GM23248 (cell line): ENCODE measurements around the gene LEKR1. TPM values are rescaled to one million over a fixed set of nuclear protein-coding genes. Genes with fewer than 3 reads are reported as not detected.

ENCODE experiments used
- DNase-seq: peaks from one replicate; pipeline ENCODE4 v3.0.0-alpha.2; 2015
- H2AFZ ChIP-seq: fragments of 200-600 bp; sonication (generic); 2 replicates; pipeline ENCODE4 v1.6.1; 2016; ENCODE audit warnings: antibody characterized with exemption
- H3F3A ChIP-seq: fragments of 200-600 bp; sonication (generic); 2 replicates; pipeline ENCODE4 v1.6.1; 2016; ENCODE audit warnings: mild to moderate bottlenecking, antibody characterized with exemption, mixed run types; ENCODE audit not compliant: insufficient read depth
- H3K27ac ChIP-seq: fragments of 200-600 bp; sonication (generic); 2 replicates; pipeline ENCODE4 v1.5.1; 2016; ENCODE audit warnings: mild to moderate bottlenecking
- H3K27me3 ChIP-seq: fragments of 200-600 bp; sonication (generic); replicated peaks from 2 replicates; pipeline ENCODE4 v1.6.1; 2016; ENCODE audit warnings: mild to moderate bottlenecking; ENCODE audit not compliant: insufficient read depth
- H3K36me3 ChIP-seq: fragments of 200-600 bp; sonication (generic); 2 replicates; pipeline ENCODE4 v1.6.1; 2016; ENCODE audit warnings: low read depth, mild to moderate bottlenecking
- H3K4me1 ChIP-seq: fragments of 200-600 bp; sonication (generic); 2 replicates; pipeline ENCODE4 v1.6.1; 2016; ENCODE audit warnings: mild to moderate bottlenecking; ENCODE audit not compliant: insufficient read depth
- H3K4me2 ChIP-seq: fragments of 200-600 bp; sonication (generic); one replicate; pipeline ENCODE4 v1.6.1; 2016; ENCODE audit warnings: mild to moderate bottlenecking; ENCODE audit not compliant: unreplicated experiment
- H3K4me3 ChIP-seq: fragments of 200-600 bp; sonication (generic); 2 replicates; pipeline ENCODE4 v1.5.1; 2016; ENCODE audit warnings: mild to moderate bottlenecking
- H3K79me2 ChIP-seq: fragments of 200-600 bp; sonication (generic); 2 replicates; pipeline ENCODE4 v1.6.1; 2016; ENCODE audit warnings: mild to moderate bottlenecking; ENCODE audit not compliant: insufficient read depth
- H3K9ac ChIP-seq: fragments of 200-600 bp; sonication (generic); 2 replicates; pipeline ENCODE4 v1.6.1; 2016; ENCODE audit warnings: mild to moderate bottlenecking
- H3K9me2 ChIP-seq: fragments of 200-600 bp; sonication (generic); 2 replicates; pipeline ENCODE4 v1.6.1; 2016; ENCODE audit warnings: mixed run types, mild to moderate bottlenecking, moderate library complexity; ENCODE audit not compliant: insufficient read depth
- H3K9me3 ChIP-seq: fragments of 200-600 bp; sonication (generic); one replicate; pipeline ENCODE4 v1.6.1; 2017; ENCODE audit warnings: low read depth
- H4K20me1 ChIP-seq: fragments of 200-600 bp; sonication (generic); 2 replicates; pipeline ENCODE4 v1.6.0; 2016; ENCODE audit not compliant: insufficient read depth
- EZH2 ChIP-seq: fragments of 200-600 bp; sonication (generic); IDR thresholded peaks from 2 replicates; pipeline ENCODE4 v1.6.1; 2018; ENCODE audit warnings: antibody characterized with exemption, mild to moderate bottlenecking; ENCODE audit not compliant: insufficient read depth, poor library complexity, severe bottlenecking
- EZH2phosphoT487 ChIP-seq: fragments of 200-600 bp; sonication (generic); IDR thresholded peaks from 2 replicates; pipeline ENCODE4 v1.6.1; 2018; ENCODE audit warnings: antibody characterized with exemption, moderate library complexity, mild to moderate bottlenecking, low read depth; ENCODE audit not compliant: insufficient read depth
- WGBS, 2 experiments: methylation state at CpG; one replicate each; pipeline ENCODE4 v1.1.6; 2015 to 2017; ENCODE audit warnings: low lambda C conversion rate in 2 of 2, low coverage in 1 of 2; ENCODE audit errors: missing lambda C conversion rate in 2 of 2; 5-methylcytosine and 5-hydroxymethylcytosine counted together
- in situ Hi-C: fragments of 300-500 bp; cut with MboI; formaldehyde crosslinking; loops from 2 replicates; pipeline ENCODE4 v1.15.0; 2020
- polyA plus RNA-seq: library from polyadenylated mRNA; unstranded; fragments of >200 nt; fragmentation: Nextera tagmentation; extraction: Ambion mirVana; gene quantifications from 2 replicates; pipeline ENCODE4 v1.2.1, GENCODE V29; 2016
- total RNA-seq: library from RNA; depleted of rRNA; stranded (reverse); fragments of >200 nt; shearing (Covaris generic); gene quantifications from 2 replicates; pipeline ENCODE4 v1.2.3, GENCODE V29; 2014

LEKR1 gene
- total and polyA plus RNA-seq, 2 experiments from 2014 or later: 0.32 to 0.43 TPM

DNA sequence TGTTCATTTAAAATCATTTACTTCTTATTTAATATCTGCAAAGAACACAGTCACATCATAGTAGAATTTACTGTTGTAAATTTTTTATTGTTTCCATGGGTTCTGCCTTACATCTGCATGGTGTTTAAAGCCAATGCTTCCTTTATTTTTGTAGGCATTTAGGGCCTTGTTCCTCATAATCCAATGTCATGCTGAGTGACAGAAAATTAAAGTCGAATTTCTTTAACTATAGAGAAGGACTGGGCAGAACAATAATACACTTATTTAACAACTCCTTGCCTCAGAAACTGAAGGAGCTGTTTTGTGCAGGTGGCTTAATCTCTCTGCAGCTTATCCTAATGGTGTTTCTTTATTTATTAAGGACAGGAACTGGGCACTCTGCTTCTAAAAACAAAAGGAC, 149.6 kb downstream of the LEKR1 start:
- WGBS, 2 experiments: 18 to 26% methylated on average over 1 of the region's 1 CpG

DNA sequence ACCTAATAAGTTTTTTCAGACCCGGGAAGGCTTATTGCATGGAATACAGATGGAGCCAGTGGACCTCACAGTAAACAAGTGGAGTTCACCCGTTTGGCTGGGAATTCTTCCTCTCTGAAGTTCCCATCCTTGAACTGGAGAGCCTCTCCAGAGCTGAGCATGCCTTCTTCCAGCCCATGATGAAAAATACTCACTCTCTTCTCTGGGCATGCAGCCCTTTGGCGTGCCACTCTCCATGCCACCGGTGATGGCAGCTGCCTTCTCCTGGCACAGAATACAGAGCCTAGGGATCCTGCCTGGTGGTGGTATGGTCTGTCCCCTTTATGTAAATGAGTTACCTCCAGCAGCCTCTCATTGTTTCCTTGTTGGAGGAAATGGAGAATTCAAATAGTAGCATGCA, 150.8 kb downstream of the LEKR1 start:
- H4K20me1 ChIP-seq: no peaks in the 10 kb centered on the region
- TF ChIP-seq EZH2: no peak
- no peak for TF ChIP-seq EZH2phosphoT487
- no peaks in the 10 kb centered on the region for H3F3A ChIP-seq
- H3K9me3 ChIP-seq: no peaks in the 10 kb centered on the region
- H3K9ac ChIP-seq: no peak overlapping the region
- H3K4me3 ChIP-seq: no peak overlapping the region
- DNase-seq: no peak
- in situ Hi-C loops: no loop called here
- H3K27ac ChIP-seq: no peak overlapping the region
- WGBS, 2 experiments: 50 to 68% methylated on average over 4 of the region's 4 CpGs
- no peak overlapping the region for H2AFZ ChIP-seq
- H3K79me2 ChIP-seq: no peaks in the 10 kb centered on the region
- H3K4me1 ChIP-seq: no peaks in the 10 kb centered on the region
- no peaks in the 10 kb centered on the region for H3K36me3 ChIP-seq
- H3K27me3 ChIP-seq: no peaks in the 10 kb centered on the region
- no peak overlapping the region for H3K4me2 ChIP-seq
- H3K9me2 ChIP-seq: no peaks in the 10 kb centered on the region

More for the DNA sequence above, 149.6 kb downstream of the LEKR1 start:
- no peak for DNase-seq
- no peaks in the 10 kb centered on the region for H4K20me1 ChIP-seq
- H3K9me2 ChIP-seq: no peaks in the 10 kb centered on the region
- H3K9ac ChIP-seq: no peak overlapping the region
- no peaks in the 10 kb centered on the region for H3K79me2 ChIP-seq
- in situ Hi-C loops: no loop called here
- TF ChIP-seq EZH2phosphoT487: no peak
- no peak for TF ChIP-seq EZH2
- no peaks in the 10 kb centered on the region for H3K36me3 ChIP-seq
- no peak overlapping the region for H3K27ac ChIP-seq
- no peak overlapping the region for H3K4me2 ChIP-seq
- no peaks in the 10 kb centered on the region for H3F3A ChIP-seq
- H3K4me1 ChIP-seq: no peaks in the 10 kb centered on the region
- H3K27me3 ChIP-seq: no peaks in the 10 kb centered on the region
- H3K9me3 ChIP-seq: no peaks in the 10 kb centered on the region
- H3K4me3 ChIP-seq: no peak overlapping the region
- no peak overlapping the region for H2AFZ ChIP-seq

DNA sequence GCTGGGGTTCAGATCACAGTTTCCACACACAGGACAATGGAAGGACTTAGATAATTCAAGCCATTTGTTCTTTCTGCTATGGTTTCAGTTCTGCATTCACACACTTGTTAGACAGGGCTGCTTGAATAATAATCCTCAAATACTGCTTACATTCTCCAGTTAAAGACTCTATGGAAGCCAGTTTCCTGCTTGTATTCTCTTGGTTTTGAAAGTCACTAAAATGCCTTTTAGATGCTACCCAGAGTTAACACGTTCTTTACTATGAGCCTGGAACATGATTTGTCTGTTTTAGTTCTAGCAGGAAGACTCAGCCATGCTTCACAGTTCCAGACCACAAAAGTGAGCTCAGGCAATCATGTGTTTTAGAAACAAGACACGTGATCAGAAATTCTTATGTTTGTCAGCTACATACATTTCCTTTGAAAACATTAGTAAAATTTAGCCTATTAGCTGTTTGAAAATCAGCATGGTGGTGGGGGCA, 152.4 kb downstream of the LEKR1 start:
- Histone ChIP-seq H3K4me1 (no peaks in the 10 kb centered on the region), H3K9me3 (no peaks in the 10 kb centered on the region), H3K9ac (no peak overlapping the region), H3K9me2 (no peaks in the 10 kb centered on the region), H2AFZ (peak overlapping the region; percentile 74), H3K27ac (no peak overlapping the region), H4K20me1 (no peaks in the 10 kb centered on the region), H3F3A (no peaks in the 10 kb centered on the region), H3K27me3 (no peaks in the 10 kb centered on the region), H3K79me2 (no peaks in the 10 kb centered on the region), H3K4me2 (peak overlapping the region; percentile 26), H3K36me3 (no peaks in the 10 kb centered on the region), H3K4me3 (no peak overlapping the region)
- WGBS, 2 experiments: 4 to 9% methylated on average over 2 of the region's 2 CpGs
- in situ Hi-C loops: no loop called here
- DNase-seq: peak; percentile 35
- TF ChIP-seq EZH2phosphoT487 (no peak), EZH2 (no peak)

DNA sequence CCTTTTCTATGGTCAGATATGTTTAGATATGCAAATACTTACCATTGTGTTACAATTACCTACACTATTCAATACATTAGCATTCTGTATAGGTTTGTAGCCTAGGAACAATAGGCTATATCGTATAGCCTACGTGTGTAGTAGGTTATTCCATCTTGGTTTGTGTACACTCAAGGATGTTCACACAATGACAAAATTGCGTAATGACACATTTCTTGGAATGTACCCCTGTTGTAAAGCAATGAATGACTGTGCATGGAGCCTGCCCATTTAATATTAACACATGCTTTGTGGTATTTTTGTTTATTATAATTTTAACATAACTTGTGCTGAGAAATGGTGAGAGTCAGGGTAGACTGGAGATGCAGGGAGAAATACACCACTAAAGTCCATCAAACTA, 154.9 kb downstream of the LEKR1 start:
- Histone ChIP-seq H3K9me2 (no peaks in the 10 kb centered on the region), H3K9ac (no peak overlapping the region), H3K36me3 (no peaks in the 10 kb centered on the region), H3K4me3 (no peak overlapping the region), H3K27ac (no peak overlapping the region), H2AFZ (no peak overlapping the region), H3K79me2 (no peaks in the 10 kb centered on the region), H3K27me3 (no peaks in the 10 kb centered on the region), H3F3A (no peaks in the 10 kb centered on the region), H3K4me1 (no peaks in the 10 kb centered on the region), H3K4me2 (no peak overlapping the region), H3K9me3 (no peaks in the 10 kb centered on the region), H4K20me1 (no peaks in the 10 kb centered on the region)
- DNase-seq: no peak
- TF ChIP-seq EZH2 (no peak), EZH2phosphoT487 (no peak)
- WGBS, 2 experiments: 88% methylated on average over 3 of the region's 3 CpGs
- in situ Hi-C loops: no loop called here

DNA sequence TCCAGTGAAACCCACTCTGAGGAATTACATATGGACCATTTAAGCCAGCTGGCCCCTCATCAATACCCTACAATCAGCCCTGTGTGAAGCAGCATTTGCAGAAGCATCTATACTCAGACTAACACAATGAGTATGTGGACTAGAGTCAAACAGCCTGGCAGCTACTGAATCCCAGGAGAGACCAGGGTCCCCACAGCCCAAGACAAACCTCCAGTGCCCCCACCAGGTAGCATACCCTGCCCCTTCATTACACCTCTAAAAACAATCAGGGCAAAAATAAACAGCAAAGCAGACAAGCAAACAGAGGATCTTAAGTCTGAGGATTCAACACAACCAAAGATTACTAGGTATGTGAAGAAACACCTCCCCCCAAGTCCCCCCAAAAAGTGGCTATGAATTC, 157.4 kb downstream of the LEKR1 start:
- Histone ChIP-seq H4K20me1 (no peaks in the 10 kb centered on the region), H3K9me3 (no peaks in the 10 kb centered on the region), H3K27me3 (no peaks in the 10 kb centered on the region), H3K79me2 (no peaks in the 10 kb centered on the region), H2AFZ (no peak overlapping the region), H3K36me3 (no peaks in the 10 kb centered on the region), H3K9me2 (no peaks in the 10 kb centered on the region), H3K4me3 (no peak overlapping the region), H3K4me2 (no peak overlapping the region), H3K9ac (no peak overlapping the region), H3F3A (no peaks in the 10 kb centered on the region), H3K4me1 (no peaks in the 10 kb centered on the region), H3K27ac (no peak overlapping the region)
- DNase-seq: no peak
- in situ Hi-C loops: no loop called here
- no peak for TF ChIP-seq EZH2
- no peak for TF ChIP-seq EZH2phosphoT487
